H1 (cell line): ENCODE data around the gene EHD2. TPM values are rescaled to one million over a fixed set of nuclear protein-coding genes. Genes with fewer than 3 reads are reported as not detected.

Experiments
- CTCF ChIA-PET: fragments of 300-600 bp; sonication (Branson Sonifier 250); formaldehyde crosslinking; loops from one replicate; lab custom pipeline; 2021; ENCODE audit not compliant: partially characterized antibody; lab: Charles Lee
- POLR2A ChIA-PET: fragments of 300-600 bp; sonication (Branson Sonifier 250); formaldehyde crosslinking; loops from one replicate; lab custom pipeline; 2021; ENCODE audit warnings: inconsistent platforms; ENCODE audit not compliant: partially characterized antibody; lab: Charles Lee
- DNase-seq, 2 experiments: peaks; one replicate each; pipeline versions ENCODE4 v3.0.0 to v3.0.0-alpha.2; 2010 to 2022; ENCODE audit warnings: low spot score in 2 of 2, low read depth in 1 of 2, mixed read lengths in 1 of 2
- FAIRE-seq: peaks from 2 replicates; lab custom pipeline; 2011; peaks lifted over from hg19 to GRCh38; lab: Jason Lieb, UNC
- H2AFZ ChIP-seq: 2 replicates; pipeline ENCODE4 v1.8.1; 2012; ENCODE audit warnings: low read length, inconsistent platforms
- H2AK5ac ChIP-seq: 2 replicates; pipeline ENCODE4 v1.6.1; 2013; ENCODE audit warnings: low read depth, low read length
- H2BK120ac ChIP-seq: replicated peaks from 2 replicates; pipeline ENCODE3; 2013; ENCODE audit warnings: low read depth, low read length, inconsistent platforms
- H2BK12ac ChIP-seq: 2 replicates; pipeline ENCODE4 v1.6.1; 2013; ENCODE audit warnings: low read depth, low read length
- H2BK15ac ChIP-seq: 2 replicates; pipeline ENCODE4 v1.6.1; 2013; ENCODE audit warnings: low read length
- H2BK20ac ChIP-seq: 2 replicates; pipeline ENCODE4 v1.6.1; 2013; ENCODE audit warnings: low read length
- H2BK5ac ChIP-seq: 2 replicates; pipeline ENCODE4 v1.6.1; 2013; ENCODE audit warnings: low read depth, low read length
- H3K14ac ChIP-seq: 2 replicates; pipeline ENCODE4 v1.6.1; 2013; ENCODE audit warnings: inconsistent platforms; ENCODE audit not compliant: insufficient read length
- H3K18ac ChIP-seq: 2 replicates; pipeline ENCODE4 v1.6.1; 2013; ENCODE audit warnings: low read length; ENCODE audit errors: extremely low read depth
- H3K23ac ChIP-seq: 2 replicates; pipeline ENCODE4 v1.6.1; 2013; ENCODE audit warnings: inconsistent platforms; ENCODE audit not compliant: insufficient read length
- H3K23me2 ChIP-seq: 2 replicates; pipeline ENCODE4 v1.6.1; 2013; ENCODE audit warnings: low read depth, low read length
- H3K27ac ChIP-seq: 2 replicates; pipeline ENCODE4 v1.6.1; 2011; ENCODE audit warnings: low read depth, low read length, inconsistent platforms
- H3K27me3 ChIP-seq, 4 experiments: replicated peaks in 1 of 4; 1 replicate in 1 of 4; 2 replicates in 3 of 4; pipeline versions ENCODE4 v1.6.1 to v1.8.1; 2011 to 2013; ENCODE audit warnings: low read length in 3 of 4, mild to moderate bottlenecking in 3 of 4, inconsistent platforms in 2 of 4, mixed read lengths in 2 of 4, moderate library complexity in 1 of 4; ENCODE audit not compliant: control insufficient read depth in 3 of 4, insufficient read depth in 3 of 4; ENCODE audit errors: extremely low read depth in 1 of 4
- H3K36me3 ChIP-seq, 4 experiments: 2 replicates each; pipeline versions ENCODE4 v1.6.1 to v1.8.1; 2011 to 2013; ENCODE audit warnings: mild to moderate bottlenecking in 4 of 4, low read length in 3 of 4, moderate library complexity in 2 of 4, control low read depth in 1 of 4, inconsistent platforms in 1 of 4; ENCODE audit not compliant: insufficient read depth in 4 of 4, control insufficient read depth in 2 of 4
- H3K4ac ChIP-seq: replicated peaks from 2 replicates; pipeline ENCODE3; 2013; ENCODE audit warnings: low read length, low read depth, mixed read lengths, inconsistent platforms; ENCODE audit not compliant: insufficient read length
- H3K4me1 ChIP-seq, 4 experiments: replicated peaks in 1 of 4; 1 replicate in 1 of 4; 2 replicates in 3 of 4; pipeline versions ENCODE4 v1.6.1 to v1.8.1; 2011 to 2013; ENCODE audit warnings: low read length in 3 of 4, inconsistent platforms in 2 of 4, mixed read lengths in 1 of 4; ENCODE audit not compliant: insufficient read depth in 4 of 4, control insufficient read depth in 3 of 4
- H3K4me2 ChIP-seq, 2 experiments: 2 replicates each; pipeline versions ENCODE4 v1.6.1 to v1.8.1; 2011 to 2013; ENCODE audit warnings: low read depth in 2 of 2, low read length in 2 of 2, control low read depth in 1 of 2, inconsistent platforms in 1 of 2, mild to moderate bottlenecking in 1 of 2; ENCODE audit not compliant: insufficient read depth in 1 of 2
- H3K4me3 ChIP-seq, 4 experiments: fragments of 200-600, 300-600 bp in 1 of 4; sonication (generic), shearing (Covaris generic), sonication (Bioruptor Twin) in 1 of 4; 2 replicates each; pipeline versions ENCODE4 v1.5.1 to v1.8.1; 2011 to 2016; ENCODE audit warnings: low read length in 4 of 4, low read depth in 3 of 4, control low read depth in 2 of 4, inconsistent platforms in 2 of 4, mild to moderate bottlenecking in 2 of 4, mixed read lengths in 1 of 4, moderate library complexity in 1 of 4; ENCODE audit not compliant: insufficient read depth in 2 of 4; ENCODE audit errors: extremely low read depth in 1 of 4
- H3K56ac ChIP-seq: replicated peaks from 2 replicates; pipeline ENCODE3; 2013; ENCODE audit warnings: low read depth, mild to moderate bottlenecking, mixed read lengths, low read length, inconsistent platforms; ENCODE audit not compliant: insufficient read length
- H3K79me1 ChIP-seq: 2 replicates; pipeline ENCODE4 v1.6.1; 2013; ENCODE audit warnings: low read depth, low read length, control low read depth
- H3K79me2 ChIP-seq, 2 experiments: 2 replicates each; pipeline versions ENCODE4 v1.6.1 to v1.8.1; 2012 to 2013; ENCODE audit warnings: low read length in 2 of 2, mild to moderate bottlenecking in 2 of 2, inconsistent platforms in 1 of 2; ENCODE audit not compliant: insufficient read depth in 2 of 2, control insufficient read depth in 1 of 2
- H3K9ac ChIP-seq, 4 experiments: replicated peaks in 1 of 4; 1 replicate in 1 of 4; 2 replicates in 3 of 4; pipeline versions ENCODE4 v1.6.1 to v1.8.1; 2011 to 2013; ENCODE audit warnings: low read depth in 3 of 4, low read length in 3 of 4, control low read depth in 2 of 4, mild to moderate bottlenecking in 2 of 4, moderate library complexity in 2 of 4, inconsistent platforms in 1 of 4; ENCODE audit errors: extremely low read depth in 1 of 4
- H3K9me3 ChIP-seq, 2 experiments: 2 replicates each; pipeline versions ENCODE4 v1.6.1 to v1.8.1; 2012 to 2013; ENCODE audit warnings: mild to moderate bottlenecking in 2 of 2, moderate library complexity in 2 of 2, control low read depth in 1 of 2, inconsistent platforms in 1 of 2, low read depth in 1 of 2, low read length in 1 of 2, mixed read lengths in 1 of 2; ENCODE audit not compliant: insufficient read depth in 2 of 2
- H4K20me1 ChIP-seq, 2 experiments: replicated peaks in 1 of 2; 2 replicates each; pipeline versions ENCODE3 to v1.8.1; 2011 to 2013; ENCODE audit warnings: inconsistent platforms in 2 of 2, low read length in 2 of 2, mild to moderate bottlenecking in 1 of 2; ENCODE audit not compliant: insufficient read depth in 2 of 2, control insufficient read depth in 1 of 2
- H4K5ac ChIP-seq: 2 replicates; pipeline ENCODE4 v1.6.1; 2013; ENCODE audit warnings: low read length, low read depth, mixed read lengths, inconsistent platforms; ENCODE audit not compliant: insufficient read length
- H4K8ac ChIP-seq: 2 replicates; pipeline ENCODE4 v1.8.0; 2013; ENCODE audit warnings: mild to moderate bottlenecking, moderate library complexity, low read length, inconsistent platforms; ENCODE audit not compliant: insufficient read depth; ENCODE audit errors: extremely low read depth
- H4K91ac ChIP-seq: replicated peaks from 2 replicates; pipeline ENCODE3; 2013; ENCODE audit warnings: low read length, mixed read lengths, inconsistent platforms; ENCODE audit not compliant: insufficient read length
- WGBS, 2 experiments: shearing (Covaris generic) in 1 of 2; methylation state at CpG; one replicate each; pipeline versions ENCODE4 v1.1.6 to v1.1.7; 2013 to 2015; ENCODE audit warnings: low lambda C conversion rate in 2 of 2, mixed read lengths in 2 of 2, inconsistent platforms in 1 of 2, low coverage in 1 of 2, missing lambda C conversion rate in 1 of 2; ENCODE audit not compliant: insufficient replicate concordance in 2 of 2, insufficient coverage in 1 of 2, insufficient read length in 1 of 2; ENCODE audit errors: extremely low coverage in 1 of 2, missing lambda C conversion rate in 1 of 2; 5-methylcytosine and 5-hydroxymethylcytosine counted together
- polyA plus RNA-seq, 7 experiments: library from polyadenylated mRNA; depleted of rRNA in 3 of 7; stranded (reverse) in 5 of 7; unstranded in 2 of 7; fragments of >200 nt in 5 of 7; fragments of 200-250 nt in 2 of 7; gene quantifications; 1 replicate in 5 of 7; 2 replicates in 1 of 7; 4 replicates in 1 of 7; pipeline versions ENCODE4 v1.2.1 to v1.2.3, GENCODE V29; 2011 to 2013; ENCODE audit warnings: missing spikeins in 2 of 7, mixed read lengths in 2 of 7
- total RNA-seq: library from RNA; stranded (reverse); fragmentation: NEBNext Ultra II Directional; extraction: Animal tissue kit (Norgen Biotek cat#: 25700); gene quantifications from 2 replicates; pipeline ENCODE4 v1.2.1, GENCODE V29; 2021

EHD2 gene
- total and polyA plus RNA-seq, 2 of the 8 experiments (the other 6 are each of a cell fraction or from before 2014, with no cell fraction given): 4.5 to 14.3 TPM

GRCh38 chr19:47701717-47702552 lies 11.3 kb upstream of the EHD2 start:
- Histone ChIP-seq H3K23me2 (no peaks in the 10 kb centered on the region), H3K18ac (no peak overlapping the region), H4K20me1 (peaks cover 2 to 3% of the 10 kb centered on the region in 2 experiments), H4K91ac (no peak overlapping the region), H3K4me1 (peaks cover 0 to 2% (median 0%) of the 10 kb centered on the region in 4 experiments; a peak in 1 of 7 replicates), H4K8ac (no peak overlapping the region; the same call in 1 of the 2 replicates), H3K56ac (no peak overlapping the region), H2BK5ac (no peak overlapping the region), H3K23ac (no peak overlapping the region), H3K79me2 (no peaks in the 10 kb centered on the region), H3K27me3 (no peaks in the 10 kb centered on the region), H2BK12ac (no peak overlapping the region), H2BK120ac (no peak overlapping the region), H3K14ac (no peak overlapping the region), H2AK5ac (no peak overlapping the region), H3K36me3 (peaks cover 2 to 23% (median 6%) of the 10 kb centered on the region in 4 experiments; a peak in 6 of 8 replicates), H2BK20ac (no peak overlapping the region), H3K79me1 (no peaks in the 10 kb centered on the region), H2BK15ac (no peak overlapping the region), H3K9ac (no peak overlapping the region), H4K5ac (no peak overlapping the region), H3K27ac (no peak overlapping the region), H2AFZ (no peak overlapping the region), H3K4ac (no peak overlapping the region), H3K4me2 (no peak overlapping the region), H3K4me3 (no peak overlapping the region), H3K9me3 (no peaks in the 10 kb centered on the region)
- CTCF ChIA-PET: interaction anchor here (0.7 to 24.9 kb wide), 5 partner anchors 11 to 263 kb away, joined by 3 to 436 read pairs (median 9); partner anchors contain the start of gene EHD2
- DNase-seq (no peak), FAIRE-seq (no peak)
- 96% methylated on average over 18 of the region's 91 CpGs; no CpG with 5 or more reads in 1 of the 2 experiments for WGBS, 2 experiments
- POLR2A ChIA-PET: interaction anchor here (1.3 kb wide), 1 partner anchor 43 kb away, joined by 3 read pairs; no protein-coding TSS in a partner anchor
